Transverse colon (tissue), 3 donors: ENCODE results near the gene CFAP221.

ENCODE experiments used
- EP300 ChIP-seq: sonication (generic); formaldehyde crosslinking; IDR thresholded peaks from one replicate; pipeline ENCODE4 v1.6.1; 2017; ENCODE audit warnings: antibody characterized with exemption, low read depth
- TF ChIP-seq, protein P1 (sequence below), 5 experiments: fragments of 200-600 bp in 3 of 5; fragments of 450-650 bp in 2 of 5; sonication (generic) in 3 of 5; IDR thresholded peaks; 1 replicate in 2 of 5; 2 replicates in 3 of 5; pipeline ENCODE4 v1.5.1; 2016 to 2017; ENCODE audit warnings: antibody characterized with exemption in 5 of 5, inconsistent platforms in 3 of 5, mild to moderate bottlenecking in 2 of 5, moderate library complexity in 1 of 5

DNA sequence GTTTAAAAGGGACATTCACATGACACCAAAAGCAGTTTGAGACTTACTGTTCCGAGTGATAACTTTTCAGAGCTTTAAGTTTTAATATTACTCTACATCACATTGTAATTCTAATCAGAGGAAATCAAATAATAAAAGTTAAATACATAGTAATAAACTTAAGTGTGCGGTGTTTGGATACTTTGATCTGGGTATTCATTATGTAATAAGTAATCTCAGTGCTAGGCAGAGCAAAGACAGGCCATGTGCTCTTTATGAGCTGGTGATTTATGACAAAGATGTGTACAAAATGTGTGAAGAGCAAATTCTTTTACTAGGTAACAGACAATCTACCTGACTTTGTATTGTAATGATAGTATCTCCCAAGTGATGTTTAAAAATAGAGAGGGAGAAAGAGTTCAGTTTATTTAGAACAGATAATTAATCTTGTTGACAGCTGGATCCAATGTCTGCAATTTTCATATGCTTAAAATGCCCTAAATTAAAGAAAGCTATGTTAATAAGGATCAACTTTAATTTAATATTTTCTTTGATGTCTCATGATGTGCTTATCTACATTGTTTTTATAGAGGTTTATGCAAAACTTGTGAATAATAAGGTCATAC lies 4.4 kb downstream of the CFAP221 start:
- TF ChIP-seq, protein P1, sequence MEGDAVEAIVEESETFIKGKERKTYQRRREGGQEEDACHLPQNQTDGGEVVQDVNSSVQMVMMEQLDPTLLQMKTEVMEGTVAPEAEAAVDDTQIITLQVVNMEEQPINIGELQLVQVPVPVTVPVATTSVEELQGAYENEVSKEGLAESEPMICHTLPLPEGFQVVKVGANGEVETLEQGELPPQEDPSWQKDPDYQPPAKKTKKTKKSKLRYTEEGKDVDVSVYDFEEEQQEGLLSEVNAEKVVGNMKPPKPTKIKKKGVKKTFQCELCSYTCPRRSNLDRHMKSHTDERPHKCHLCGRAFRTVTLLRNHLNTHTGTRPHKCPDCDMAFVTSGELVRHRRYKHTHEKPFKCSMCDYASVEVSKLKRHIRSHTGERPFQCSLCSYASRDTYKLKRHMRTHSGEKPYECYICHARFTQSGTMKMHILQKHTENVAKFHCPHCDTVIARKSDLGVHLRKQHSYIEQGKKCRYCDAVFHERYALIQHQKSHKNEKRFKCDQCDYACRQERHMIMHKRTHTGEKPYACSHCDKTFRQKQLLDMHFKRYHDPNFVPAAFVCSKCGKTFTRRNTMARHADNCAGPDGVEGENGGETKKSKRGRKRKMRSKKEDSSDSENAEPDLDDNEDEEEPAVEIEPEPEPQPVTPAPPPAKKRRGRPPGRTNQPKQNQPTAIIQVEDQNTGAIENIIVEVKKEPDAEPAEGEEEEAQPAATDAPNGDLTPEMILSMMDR (IDR thresholded peaks at IDR 0.05) = no peak
- TF ChIP-seq EP300 = no peak
